Peyer's patch (tissue), 4 donors: Measurements from ENCODE around the gene DPY19L3.

Experiments
- POLR2A ChIP-seq, 2 donors: fragments of 450-650 bp; IDR thresholded peaks; one replicate each; pipeline ENCODE4 v1.5.1; 2017; ENCODE audit warnings: antibody characterized with exemption in 2 of 2, mild to moderate bottlenecking in 2 of 2, moderate library complexity in 2 of 2
- TF ChIP-seq, protein P1 (sequence below), 6 experiments: fragments of 450-650 bp in 4 of 6; fragments of 200-600 bp in 2 of 6; sonication (generic) in 1 of 6; IDR thresholded peaks; one replicate each; pipeline ENCODE4 v1.5.1; 2017 to 2019; ENCODE audit warnings: antibody characterized with exemption in 6 of 6, mild to moderate bottlenecking in 3 of 6, moderate library complexity in 1 of 6

DNA sequence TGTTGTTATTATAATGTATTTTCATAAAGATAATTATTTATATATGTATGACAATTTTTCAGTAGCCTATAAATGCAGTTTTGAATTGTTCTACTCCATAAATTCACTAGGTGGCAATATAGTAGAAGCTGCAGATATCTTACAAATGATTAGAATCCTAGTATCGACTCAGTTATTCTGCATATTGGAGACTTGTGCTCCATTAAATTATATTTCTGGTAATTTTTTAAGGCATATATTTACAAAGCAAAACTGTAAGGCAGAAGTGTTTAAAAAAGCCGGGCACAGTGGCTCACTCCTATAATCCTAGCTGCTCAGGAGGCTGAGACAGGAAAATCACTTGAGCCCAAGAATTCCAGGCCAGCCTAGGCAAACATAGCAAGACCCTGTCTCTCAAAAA, 58.7 kb downstream of the DPY19L3 start:
- TF ChIP-seq, protein P1, sequence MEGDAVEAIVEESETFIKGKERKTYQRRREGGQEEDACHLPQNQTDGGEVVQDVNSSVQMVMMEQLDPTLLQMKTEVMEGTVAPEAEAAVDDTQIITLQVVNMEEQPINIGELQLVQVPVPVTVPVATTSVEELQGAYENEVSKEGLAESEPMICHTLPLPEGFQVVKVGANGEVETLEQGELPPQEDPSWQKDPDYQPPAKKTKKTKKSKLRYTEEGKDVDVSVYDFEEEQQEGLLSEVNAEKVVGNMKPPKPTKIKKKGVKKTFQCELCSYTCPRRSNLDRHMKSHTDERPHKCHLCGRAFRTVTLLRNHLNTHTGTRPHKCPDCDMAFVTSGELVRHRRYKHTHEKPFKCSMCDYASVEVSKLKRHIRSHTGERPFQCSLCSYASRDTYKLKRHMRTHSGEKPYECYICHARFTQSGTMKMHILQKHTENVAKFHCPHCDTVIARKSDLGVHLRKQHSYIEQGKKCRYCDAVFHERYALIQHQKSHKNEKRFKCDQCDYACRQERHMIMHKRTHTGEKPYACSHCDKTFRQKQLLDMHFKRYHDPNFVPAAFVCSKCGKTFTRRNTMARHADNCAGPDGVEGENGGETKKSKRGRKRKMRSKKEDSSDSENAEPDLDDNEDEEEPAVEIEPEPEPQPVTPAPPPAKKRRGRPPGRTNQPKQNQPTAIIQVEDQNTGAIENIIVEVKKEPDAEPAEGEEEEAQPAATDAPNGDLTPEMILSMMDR (IDR thresholded peaks at IDR 0.05) = peak in 4 of 6 experiments; percentile 22 to 29 (median 26)
- no peak for TF ChIP-seq POLR2A (IDR thresholded peaks at IDR 0.05)
